ENCODE results near the gene FDPS.

The FDPS gene

DNA sequence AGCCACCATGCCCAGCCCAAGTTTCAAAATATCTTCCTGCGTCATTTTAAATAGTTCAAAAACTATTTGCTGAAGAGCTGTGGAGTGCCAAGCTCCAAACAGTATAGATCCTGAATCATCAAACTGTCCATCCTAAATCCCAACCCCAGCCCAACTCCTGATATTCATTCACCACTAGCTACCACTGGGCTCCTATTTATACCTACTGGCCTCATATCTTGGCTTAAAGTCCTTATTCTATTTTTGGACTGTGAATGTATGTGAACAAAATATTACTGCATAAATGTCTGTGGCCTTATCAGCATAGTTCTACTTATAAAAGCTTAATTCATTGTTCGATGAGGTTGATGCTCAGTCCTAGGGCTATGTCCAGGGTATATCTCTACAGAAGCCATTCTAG, 41.3 kb upstream of the FDPS start (continued):
- TF ChIP-seq, protein P1, sequence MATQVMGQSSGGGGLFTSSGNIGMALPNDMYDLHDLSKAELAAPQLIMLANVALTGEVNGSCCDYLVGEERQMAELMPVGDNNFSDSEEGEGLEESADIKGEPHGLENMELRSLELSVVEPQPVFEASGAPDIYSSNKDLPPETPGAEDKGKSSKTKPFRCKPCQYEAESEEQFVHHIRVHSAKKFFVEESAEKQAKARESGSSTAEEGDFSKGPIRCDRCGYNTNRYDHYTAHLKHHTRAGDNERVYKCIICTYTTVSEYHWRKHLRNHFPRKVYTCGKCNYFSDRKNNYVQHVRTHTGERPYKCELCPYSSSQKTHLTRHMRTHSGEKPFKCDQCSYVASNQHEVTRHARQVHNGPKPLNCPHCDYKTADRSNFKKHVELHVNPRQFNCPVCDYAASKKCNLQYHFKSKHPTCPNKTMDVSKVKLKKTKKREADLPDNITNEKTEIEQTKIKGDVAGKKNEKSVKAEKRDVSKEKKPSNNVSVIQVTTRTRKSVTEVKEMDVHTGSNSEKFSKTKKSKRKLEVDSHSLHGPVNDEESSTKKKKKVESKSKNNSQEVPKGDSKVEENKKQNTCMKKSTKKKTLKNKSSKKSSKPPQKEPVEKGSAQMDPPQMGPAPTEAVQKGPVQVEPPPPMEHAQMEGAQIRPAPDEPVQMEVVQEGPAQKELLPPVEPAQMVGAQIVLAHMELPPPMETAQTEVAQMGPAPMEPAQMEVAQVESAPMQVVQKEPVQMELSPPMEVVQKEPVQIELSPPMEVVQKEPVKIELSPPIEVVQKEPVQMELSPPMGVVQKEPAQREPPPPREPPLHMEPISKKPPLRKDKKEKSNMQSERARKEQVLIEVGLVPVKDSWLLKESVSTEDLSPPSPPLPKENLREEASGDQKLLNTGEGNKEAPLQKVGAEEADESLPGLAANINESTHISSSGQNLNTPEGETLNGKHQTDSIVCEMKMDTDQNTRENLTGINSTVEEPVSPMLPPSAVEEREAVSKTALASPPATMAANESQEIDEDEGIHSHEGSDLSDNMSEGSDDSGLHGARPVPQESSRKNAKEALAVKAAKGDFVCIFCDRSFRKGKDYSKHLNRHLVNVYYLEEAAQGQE (tag by site-specific recombination; IDR thresholded peaks at IDR 0.05) = no peak
- TF ChIP-seq ZNF660 (tag by site-specific recombination; IDR thresholded peaks at IDR 0.05) (no peak), EGR2 (tag by site-specific recombination; IDR thresholded peaks at IDR 0.05; ENCODE audit: low read depth) (no peak), ZNF169 (tag by site-specific recombination; IDR thresholded peaks at IDR 0.05) (no peak), ZNF423 (tag by site-specific recombination; IDR thresholded peaks at IDR 0.05) (no peak), ZBTB8A (tag by site-specific recombination; IDR thresholded peaks at IDR 0.05) (no peak), ZNF558 (tag by site-specific recombination; IDR thresholded peaks at IDR 0.05) (no peak), ZNF175 (tag by site-specific recombination; IDR thresholded peaks at IDR 0.05) (no peak), SETDB1 (IDR thresholded peaks at IDR 0.05; ENCODE audit: insufficient read length, low read length) (no peak)
- TF ChIP-seq, protein P2, sequence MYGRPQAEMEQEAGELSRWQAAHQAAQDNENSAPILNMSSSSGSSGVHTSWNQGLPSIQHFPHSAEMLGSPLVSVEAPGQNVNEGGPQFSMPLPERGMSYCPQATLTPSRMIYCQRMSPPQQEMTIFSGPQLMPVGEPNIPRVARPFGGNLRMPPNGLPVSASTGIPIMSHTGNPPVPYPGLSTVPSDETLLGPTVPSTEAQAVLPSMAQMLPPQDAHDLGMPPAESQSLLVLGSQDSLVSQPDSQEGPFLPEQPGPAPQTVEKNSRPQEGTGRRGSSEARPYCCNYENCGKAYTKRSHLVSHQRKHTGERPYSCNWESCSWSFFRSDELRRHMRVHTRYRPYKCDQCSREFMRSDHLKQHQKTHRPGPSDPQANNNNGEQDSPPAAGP (tag by site-specific recombination; IDR thresholded peaks at IDR 0.05) = no peak

DNA sequence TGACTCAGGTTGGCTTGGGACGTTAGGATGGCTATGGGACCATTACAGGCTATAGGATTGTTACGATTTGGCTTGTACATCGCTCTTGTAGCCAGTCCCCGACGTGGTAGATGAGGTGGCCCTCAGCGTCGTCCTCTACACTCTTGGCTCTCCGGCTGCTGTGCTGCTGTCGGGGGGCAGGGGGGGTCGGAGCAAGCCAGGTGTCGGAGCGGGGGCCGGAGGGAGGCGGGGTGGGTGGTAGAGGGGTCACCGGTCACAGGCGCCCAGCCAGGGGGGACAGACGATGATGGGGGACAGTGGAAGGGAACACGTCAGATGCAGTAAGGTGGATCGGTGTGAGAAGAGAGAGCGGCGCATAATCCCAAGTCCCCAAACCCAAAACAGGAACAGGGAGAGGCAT, 40.0 kb upstream of the FDPS start:
- Histone ChIP-seq H3K27ac (ENCODE audit: extremely low read depth, low read depth, low read length) (no peak overlapping the region), H3K9me3 (ENCODE audit: control insufficient read depth, insufficient read depth, low read depth, low read length) (no peaks in the 10 kb centered on the region), H3K4me3 (ENCODE audit: low read depth, low read length) (no peak overlapping the region), H3K36me3 (ENCODE audit: control insufficient read depth in 2 of 2, insufficient read depth in 1 of 2, low read length in 2 of 2) (peaks cover 36 to 85% of the 10 kb centered on the region in 2 experiments), H3K4me1 (ENCODE audit: control insufficient read depth, insufficient read depth, low read length) (no peaks in the 10 kb centered on the region)
- POLR2A ChIA-PET = interaction anchor here (0.7 kb wide), 1 partner anchor 8 kb away, joined by 3 read pairs; the partner anchor contains the start of gene HCN3
- TF ChIP-seq SP7 (tag by site-specific recombination; IDR thresholded peaks at IDR 0.05) = no peak
- TF ChIP-seq ZNF76 (tag by site-specific recombination; IDR thresholded peaks at IDR 0.05; ENCODE audit: borderline replicate concordance, low read depth) = no peak
- TF ChIP-seq, protein P3, sequence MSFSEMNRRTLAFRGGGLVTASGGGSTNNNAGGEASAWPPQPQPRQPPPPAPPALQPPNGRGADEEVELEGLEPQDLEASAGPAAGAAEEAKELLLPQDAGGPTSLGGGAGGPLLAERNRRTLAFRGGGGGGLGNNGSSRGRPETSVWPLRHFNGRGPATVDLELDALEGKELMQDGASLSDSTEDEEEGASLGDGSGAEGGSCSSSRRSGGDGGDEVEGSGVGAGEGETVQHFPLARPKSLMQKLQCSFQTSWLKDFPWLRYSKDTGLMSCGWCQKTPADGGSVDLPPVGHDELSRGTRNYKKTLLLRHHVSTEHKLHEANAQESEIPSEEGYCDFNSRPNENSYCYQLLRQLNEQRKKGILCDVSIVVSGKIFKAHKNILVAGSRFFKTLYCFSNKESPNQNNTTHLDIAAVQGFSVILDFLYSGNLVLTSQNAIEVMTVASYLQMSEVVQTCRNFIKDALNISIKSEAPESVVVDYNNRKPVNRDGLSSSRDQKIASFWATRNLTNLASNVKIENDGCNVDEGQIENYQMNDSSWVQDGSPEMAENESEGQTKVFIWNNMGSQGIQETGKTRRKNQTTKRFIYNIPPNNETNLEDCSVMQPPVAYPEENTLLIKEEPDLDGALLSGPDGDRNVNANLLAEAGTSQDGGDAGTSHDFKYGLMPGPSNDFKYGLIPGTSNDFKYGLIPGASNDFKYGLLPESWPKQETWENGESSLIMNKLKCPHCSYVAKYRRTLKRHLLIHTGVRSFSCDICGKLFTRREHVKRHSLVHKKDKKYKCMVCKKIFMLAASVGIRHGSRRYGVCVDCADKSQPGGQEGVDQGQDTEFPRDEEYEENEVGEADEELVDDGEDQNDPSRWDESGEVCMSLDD (tag by site-specific recombination; IDR thresholded peaks at IDR 0.05) = no peak
- no peak for TF ChIP-seq ZFP37 (tag by site-specific recombination; IDR thresholded peaks at IDR 0.05)
- CTCF ChIA-PET = interaction anchor here (1.5 kb wide), 1 partner anchor 18 kb away, joined by 5 read pairs; no protein-coding TSS in a partner anchor

DNA sequence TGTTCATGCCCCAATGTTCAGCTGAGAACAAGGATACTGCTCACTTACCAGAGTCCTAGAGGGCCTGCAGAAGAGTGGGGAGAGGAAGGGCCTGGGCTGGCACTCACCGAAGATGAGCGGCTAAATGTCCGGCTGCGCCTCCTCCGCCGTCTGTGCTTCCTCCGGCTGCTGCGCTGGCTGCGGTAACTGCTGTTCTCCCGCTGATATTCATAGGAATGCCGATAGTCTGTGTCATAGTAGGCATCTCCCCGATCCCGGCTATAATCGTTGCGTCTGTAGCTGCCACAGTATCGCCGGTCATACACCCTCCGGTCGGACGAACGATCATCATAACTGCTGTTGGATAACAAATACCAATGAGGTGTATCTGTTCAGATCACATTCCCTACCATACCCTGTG, 39.3 kb upstream of the FDPS start:
- H3K4me3 ChIP-seq (ENCODE audit: low read depth, low read length) = no peak overlapping the region
- POLR2A ChIA-PET = no interaction called here
- TF ChIP-seq, protein P3 (tag by site-specific recombination; IDR thresholded peaks at IDR 0.05) = no peak
- TF ChIP-seq ZNF302 (tag by site-specific recombination; IDR thresholded peaks at IDR 0.05; ENCODE audit: low read depth) (no peak), GLI2 (tag by site-specific recombination; IDR thresholded peaks at IDR 0.05; ENCODE audit: borderline replicate concordance, low read depth) (no peak), ZNF169 (tag by site-specific recombination; IDR thresholded peaks at IDR 0.05) (no peak)
- TF ChIP-seq, protein P4, sequence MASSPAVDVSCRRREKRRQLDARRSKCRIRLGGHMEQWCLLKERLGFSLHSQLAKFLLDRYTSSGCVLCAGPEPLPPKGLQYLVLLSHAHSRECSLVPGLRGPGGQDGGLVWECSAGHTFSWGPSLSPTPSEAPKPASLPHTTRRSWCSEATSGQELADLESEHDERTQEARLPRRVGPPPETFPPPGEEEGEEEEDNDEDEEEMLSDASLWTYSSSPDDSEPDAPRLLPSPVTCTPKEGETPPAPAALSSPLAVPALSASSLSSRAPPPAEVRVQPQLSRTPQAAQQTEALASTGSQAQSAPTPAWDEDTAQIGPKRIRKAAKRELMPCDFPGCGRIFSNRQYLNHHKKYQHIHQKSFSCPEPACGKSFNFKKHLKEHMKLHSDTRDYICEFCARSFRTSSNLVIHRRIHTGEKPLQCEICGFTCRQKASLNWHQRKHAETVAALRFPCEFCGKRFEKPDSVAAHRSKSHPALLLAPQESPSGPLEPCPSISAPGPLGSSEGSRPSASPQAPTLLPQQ (tag by site-specific recombination; IDR thresholded peaks at IDR 0.05) = no peak
- peaks cover 32 to 78% of the 10 kb centered on the region in 2 experiments for H3K36me3 ChIP-seq (ENCODE audit: control insufficient read depth in 2 of 2, insufficient read depth in 1 of 2, low read length in 2 of 2)
- no peaks in the 10 kb centered on the region for H3K9me3 ChIP-seq (ENCODE audit: control insufficient read depth, insufficient read depth, low read depth, low read length)
- no peaks in the 10 kb centered on the region for H3K4me1 ChIP-seq (ENCODE audit: control insufficient read depth, insufficient read depth, low read length)
- H3K27ac ChIP-seq (ENCODE audit: extremely low read depth, low read depth, low read length) = no peak overlapping the region
- CTCF ChIA-PET = interaction anchor here (1.5 kb wide), 1 partner anchor 19 kb away, joined by 5 read pairs; no protein-coding TSS in a partner anchor

All from HEK293 (cell line).